ENCODE data around the gene PA2G4. TPM values are rescaled to one million over a fixed set of nuclear protein-coding genes. Genes with fewer than 3 reads are reported as not detected.

The PA2G4 gene
- total RNA-seq, 1 donor from 2014 or later = 88.2 TPM

GRCh38 chr12:56127485-56127887, 23.1 kb downstream of the PA2G4 start:
- DNase-seq = no peak

DNA sequence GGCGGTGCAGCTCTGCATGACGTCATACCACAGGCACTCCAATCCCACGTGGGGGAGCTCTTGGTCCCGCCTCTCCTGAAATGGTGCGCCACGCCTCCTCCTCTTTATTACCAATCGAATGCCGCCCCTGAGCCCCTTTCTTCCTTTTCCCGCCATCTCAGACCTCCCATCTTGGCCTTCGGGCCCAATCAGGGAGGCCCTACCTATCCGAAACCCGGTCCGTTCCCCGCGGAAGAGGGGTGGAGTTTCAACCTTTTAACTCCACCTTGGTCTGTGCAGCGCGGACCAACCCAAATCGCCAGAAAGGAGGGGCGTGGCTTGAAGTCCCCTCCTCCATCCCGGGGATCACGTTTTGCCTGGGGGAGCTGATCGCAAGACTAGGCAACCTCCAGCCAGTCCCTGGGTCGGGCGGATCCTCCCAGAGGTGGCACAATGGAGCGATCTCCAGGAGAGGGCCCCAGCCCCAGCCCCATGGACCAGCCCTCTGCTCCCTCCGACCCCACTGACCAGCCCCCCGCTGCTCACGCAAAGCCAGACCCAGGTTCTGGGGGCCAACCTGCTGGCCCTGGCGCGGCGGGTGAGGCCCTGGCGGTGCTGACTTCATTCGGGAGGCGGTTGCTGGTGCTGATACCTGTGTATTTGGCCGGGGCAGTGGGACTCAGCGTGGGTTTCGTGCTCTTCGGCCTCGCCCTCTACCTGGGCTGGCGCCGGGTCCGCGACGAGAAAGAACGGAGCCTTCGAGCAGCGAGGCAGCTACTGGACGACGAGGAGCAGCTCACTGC, 23.7 kb downstream of the PA2G4 start, which contains the start of gene ESYT1:
ESYT1 (plus strand) TSS at position 380 of the 782 bp plus-strand sequence; CDS start at position 433, 53 bp downstream.
- DNase-seq = peak; percentile 99

- no peak for DNase-seq
Observed at GRCh38 chr12:56128670-56129205, 24.4 kb downstream of the PA2G4 start.

DNA sequence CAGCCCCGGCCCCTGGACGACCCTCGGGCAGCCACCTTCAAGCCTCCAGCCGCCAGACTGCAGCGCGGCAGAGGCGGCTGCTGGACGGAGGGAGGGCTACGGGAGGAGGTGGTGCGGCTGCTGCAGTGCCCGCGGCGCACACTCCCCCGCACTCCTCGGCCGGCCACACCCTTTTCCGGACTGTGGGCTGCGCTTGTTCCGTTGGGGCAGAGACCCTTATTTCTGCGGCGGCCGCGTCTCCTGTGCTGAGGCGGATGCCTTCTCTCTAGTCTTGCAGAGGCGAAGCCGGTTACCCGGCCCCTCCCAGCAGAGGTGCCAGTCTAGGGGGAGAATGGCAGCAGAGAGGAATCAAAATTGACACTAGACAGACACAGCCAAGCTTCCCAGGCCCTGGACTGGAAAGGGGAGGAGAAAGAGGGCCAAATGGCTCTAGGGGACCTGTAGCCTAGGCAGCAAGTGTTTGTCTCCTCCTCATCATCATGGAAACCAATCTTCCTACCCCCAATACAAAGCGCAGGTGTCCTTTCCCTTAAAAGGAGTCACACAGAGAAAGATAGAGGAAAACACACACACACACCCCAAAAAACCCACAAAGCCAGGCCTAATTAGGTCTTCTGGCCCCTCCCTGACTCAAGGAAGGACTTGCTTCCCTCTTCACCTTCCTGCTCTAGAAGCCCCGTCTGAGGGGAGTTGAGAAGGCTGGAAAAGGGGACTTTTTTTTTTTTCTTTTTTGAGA, 25.0 kb downstream of the PA2G4 start:
- no peak for DNase-seq

DNA sequence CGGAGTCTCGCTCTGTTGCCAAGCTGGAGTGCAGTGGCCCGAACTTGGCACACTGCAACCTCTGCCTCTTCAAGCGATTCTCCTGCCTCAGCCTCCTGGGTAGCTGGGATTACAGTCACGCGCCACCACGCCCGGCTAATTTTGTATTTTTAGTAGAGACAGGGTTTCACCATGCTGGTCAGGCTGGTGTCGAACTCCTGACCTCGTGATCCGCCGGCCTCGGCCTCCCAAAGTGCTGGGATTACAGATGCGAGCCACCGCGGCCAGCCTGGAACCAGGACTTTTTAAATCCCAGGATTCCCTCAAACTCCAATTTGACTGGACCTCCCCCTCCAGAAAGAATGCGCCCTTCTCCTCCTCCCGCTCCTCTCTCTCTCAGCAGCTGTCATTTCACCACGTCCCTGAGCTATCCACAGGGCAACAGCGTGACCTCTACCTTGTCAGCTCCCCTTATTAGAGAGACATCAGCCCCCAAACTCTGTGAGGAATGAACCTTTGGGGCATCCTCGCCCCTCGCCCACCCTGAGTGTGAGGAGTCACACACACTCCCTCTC, 25.7 kb downstream of the PA2G4 start:
- DNase-seq = no peak

GRCh38 chr12:56130876-56131275, 26.5 kb downstream of the PA2G4 start:
- no peak for DNase-seq

DNA sequence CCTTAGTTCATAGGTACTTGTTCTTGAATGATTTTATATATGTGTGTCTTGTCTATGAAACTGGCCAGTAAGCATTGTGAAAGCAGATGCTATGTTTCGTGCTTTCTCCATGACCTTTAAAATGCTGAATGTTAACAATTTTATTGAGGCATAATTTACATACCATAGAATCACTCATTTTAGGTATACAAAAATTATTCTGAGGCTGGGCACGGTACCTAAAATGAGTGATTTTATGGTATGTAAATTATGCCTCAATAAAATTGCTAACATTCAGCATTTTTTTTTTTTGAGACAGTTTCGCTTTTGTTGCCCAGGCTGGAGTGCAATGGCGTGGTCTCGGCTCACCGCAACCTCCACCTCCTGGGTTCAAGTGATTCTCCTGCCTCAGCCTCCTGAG, 30.5 kb downstream of the PA2G4 start:
- DNase-seq = no peak

- no peak for DNase-seq
Observed at GRCh38 chr12:56137853-56138571, 33.7 kb downstream of the PA2G4 start.

GRCh38 chr12:56141946-56142784, 37.8 kb downstream of the PA2G4 start:
- DNase-seq = no peak

- no peak for DNase-seq
Observed at GRCh38 chr12:56143217-56143616, 38.9 kb downstream of the PA2G4 start.

- no peak for DNase-seq
Observed at GRCh38 chr12:56143870-56144269, 39.5 kb downstream of the PA2G4 start.

DNA sequence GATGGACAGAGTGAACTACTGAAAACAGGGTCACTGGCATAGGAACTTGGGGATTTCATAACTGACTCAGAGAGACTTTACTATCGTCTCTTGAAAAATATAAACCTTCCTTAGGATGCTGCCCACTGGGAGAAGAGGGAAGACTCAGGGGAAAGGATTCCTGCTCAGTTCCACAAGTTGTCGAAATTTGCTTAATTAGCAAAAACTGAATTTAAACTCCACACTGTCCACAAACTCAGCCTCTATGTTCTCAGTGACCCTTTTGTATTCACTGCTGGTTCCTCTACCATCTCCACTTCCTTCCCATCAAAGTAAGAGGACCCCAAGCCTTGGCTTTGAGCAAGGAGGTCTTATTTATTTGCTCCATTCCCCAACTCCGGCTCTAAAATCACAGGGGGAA, 40.9 kb downstream of the PA2G4 start:
- no peak for DNase-seq

DNA sequence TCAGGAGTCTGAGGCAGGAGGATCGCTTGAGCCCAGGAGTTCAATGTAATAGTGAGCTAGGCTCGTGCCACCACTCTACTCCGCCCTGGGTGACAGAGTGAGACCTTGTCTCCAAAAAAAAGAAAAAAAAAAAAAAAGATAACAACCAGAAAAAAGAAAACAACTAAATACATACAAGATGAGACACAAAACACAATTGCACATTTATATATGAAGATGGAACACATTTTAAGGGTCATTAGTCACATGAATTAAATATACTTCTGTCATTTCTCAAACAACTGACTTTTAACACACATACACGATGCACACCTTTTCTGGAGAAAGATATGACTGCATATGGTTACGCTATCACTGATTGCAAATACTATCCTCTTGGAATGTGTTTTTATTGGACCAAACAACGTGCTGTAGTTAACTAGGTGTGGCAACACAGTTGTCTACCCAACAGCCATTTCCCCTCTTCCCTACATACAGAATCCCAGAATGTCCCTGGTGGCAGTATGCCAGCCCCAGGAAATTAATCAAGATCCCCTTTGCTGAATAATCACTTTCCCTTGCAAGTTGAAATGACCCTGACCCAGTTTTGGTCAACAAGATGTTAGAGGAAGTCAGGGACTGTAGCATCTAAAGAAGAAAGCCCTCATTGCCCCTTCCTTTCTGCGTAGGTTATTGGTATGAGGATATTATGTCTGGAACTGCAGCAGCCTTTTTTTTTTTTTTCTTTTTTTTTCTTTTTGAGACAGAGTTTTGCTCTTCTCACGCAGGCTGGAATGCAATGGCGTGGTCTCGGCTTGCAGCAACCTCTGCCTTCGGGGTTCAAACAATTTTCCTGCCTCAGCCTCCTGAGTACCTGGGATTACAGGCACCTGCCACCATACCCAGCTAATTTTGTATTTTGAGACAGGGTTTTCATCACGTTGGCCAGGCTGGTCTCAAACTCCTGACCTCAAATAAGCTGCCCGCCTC, 42.4 kb downstream of the PA2G4 start:
- no peak for DNase-seq

DNA sequence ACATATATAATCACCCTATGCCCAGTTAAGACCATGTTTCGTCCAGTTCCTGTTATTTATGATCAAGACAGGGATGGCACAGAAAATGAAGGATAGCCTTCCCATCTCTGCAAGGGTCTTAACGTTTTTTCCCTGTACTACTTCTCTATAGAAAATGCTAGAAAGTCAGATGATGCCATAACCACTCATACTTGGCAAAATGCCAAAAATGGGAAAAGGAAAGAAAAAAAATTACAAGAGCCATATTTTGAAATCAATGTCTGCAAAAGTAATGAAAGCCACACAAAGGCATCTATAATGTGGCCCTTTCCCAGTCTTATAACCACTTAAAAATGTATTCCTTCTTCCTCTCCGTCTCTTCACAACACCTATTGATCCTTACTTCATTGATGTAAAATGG, 46.2 kb downstream of the PA2G4 start:
- no peak for DNase-seq

- DNase-seq = no peak
Observed at GRCh38 chr12:56151672-56152131, 47.3 kb downstream of the PA2G4 start.

DNA sequence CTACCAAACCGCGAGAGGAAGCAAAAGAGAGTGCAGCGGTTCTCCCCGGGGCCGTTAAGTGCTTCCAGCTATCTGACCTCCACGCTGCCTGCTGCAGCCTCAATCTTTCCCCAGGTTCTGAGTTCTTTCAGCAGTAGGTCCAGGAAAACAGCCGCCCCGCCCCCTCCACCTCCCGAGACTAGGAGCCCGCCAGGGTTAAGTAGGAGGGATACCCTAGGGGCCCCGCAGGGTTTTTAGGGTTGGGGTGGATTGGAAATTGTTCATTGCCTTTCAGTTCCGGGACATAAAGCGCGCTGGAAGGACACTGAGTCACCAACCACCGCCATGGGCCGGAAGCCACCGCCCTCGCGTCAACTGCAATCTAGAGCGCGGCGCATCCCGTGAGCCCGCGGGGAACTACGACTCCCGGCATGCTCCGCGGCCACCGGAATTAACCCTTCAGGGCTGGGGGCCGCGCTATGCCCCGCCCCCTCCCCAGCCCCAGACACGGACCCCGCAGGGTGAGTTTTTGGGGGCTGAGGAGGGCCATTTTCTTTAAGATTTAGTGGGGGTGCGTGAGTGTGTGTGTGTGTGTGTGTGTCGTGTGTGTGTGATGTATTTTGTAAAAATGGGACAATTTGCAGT, 47.9 kb downstream of the PA2G4 start, which contains the start of gene MYL6B:
MYL6B (plus strand) TSS at position 456 of the 624 bp plus-strand sequence. CDS start 1,332 bp downstream, outside the sequence.
- DNase-seq = peak; percentile 90

GRCh38 chr12:56152756-56153677, 48.7 kb downstream of the PA2G4 start:
- no peak for DNase-seq

DNA sequence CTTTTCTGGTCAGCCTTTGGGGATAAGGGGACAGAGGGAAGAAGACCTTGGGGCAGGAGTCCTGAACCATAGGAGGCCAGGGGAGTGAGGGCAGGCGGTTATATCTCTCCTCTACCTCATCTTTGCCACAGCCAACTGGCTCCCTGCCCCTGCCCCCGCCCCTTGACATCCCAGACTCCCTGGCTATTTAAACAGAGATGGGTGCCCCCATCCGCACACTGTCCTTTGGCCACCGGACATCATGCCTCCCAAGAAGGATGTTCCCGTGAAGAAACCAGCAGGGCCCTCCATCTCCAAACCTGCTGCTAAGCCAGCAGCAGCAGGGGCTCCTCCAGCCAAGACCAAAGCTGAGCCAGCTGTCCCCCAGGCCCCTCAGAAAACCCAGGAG, 49.3 kb downstream of the PA2G4 start:
- no peak for DNase-seq
